Measurements from ENCODE around the gene RCN1.

DNA sequence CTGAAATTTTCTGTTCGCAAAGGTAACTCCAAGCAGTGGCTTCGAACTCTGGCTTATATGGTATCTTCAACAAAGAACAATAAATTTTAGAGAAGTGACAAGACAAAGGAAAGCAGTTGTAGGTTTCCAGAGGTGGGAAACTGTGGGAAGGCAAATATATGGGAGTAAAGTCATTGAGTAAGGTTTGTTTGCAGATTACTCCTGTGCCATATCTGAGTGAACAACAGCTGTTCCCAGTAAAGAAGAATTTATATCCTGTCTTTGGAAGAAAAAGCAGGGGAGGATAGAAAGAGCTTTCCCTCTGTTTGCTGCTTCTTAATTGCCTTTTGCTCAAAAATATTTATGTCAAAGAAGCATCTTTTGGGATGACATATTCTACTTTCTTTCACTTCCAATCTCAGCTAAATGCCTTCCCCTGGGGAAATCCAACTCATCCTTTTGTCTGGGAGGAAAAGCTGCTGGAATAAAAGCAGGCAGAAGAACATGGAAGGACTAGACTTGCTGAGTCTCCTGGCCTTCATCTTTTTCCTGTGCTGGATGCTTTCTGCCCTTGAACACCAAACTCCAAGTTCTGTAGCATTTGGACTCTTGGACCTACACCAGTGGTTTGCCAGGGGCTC is 10.4 kb upstream of the RCN1 start:
- TF ChIP-seq CTCF (conservative IDR thresholded peaks at IDR 0.05; ENCODE audit: low read depth in 2 of 2) (no peak), EZH2phosphoT487 (IDR thresholded peaks at IDR 0.05; ENCODE audit: unreplicated experiment) (no peak), ZNF331 (CRISPR knock-in tag; IDR thresholded peaks at IDR 0.05; ENCODE audit: low read depth) (no peak), STAT1 (IDR thresholded peaks at IDR 0.05; ENCODE audit: unreplicated experiment) (no peak), ZNF114 (CRISPR knock-in tag; IDR thresholded peaks at IDR 0.05) (no peak), POLR2AphosphoS5 (IDR thresholded peaks at IDR 0.05; ENCODE audit: low read depth) (no peak), EZH2 (IDR thresholded peaks at IDR 0.05; ENCODE audit: low read depth, unreplicated experiment) (no peak), JUNB (IDR thresholded peaks at IDR 0.05; ENCODE audit: unreplicated experiment) (no peak)
- TF ChIP-seq, protein P1, sequence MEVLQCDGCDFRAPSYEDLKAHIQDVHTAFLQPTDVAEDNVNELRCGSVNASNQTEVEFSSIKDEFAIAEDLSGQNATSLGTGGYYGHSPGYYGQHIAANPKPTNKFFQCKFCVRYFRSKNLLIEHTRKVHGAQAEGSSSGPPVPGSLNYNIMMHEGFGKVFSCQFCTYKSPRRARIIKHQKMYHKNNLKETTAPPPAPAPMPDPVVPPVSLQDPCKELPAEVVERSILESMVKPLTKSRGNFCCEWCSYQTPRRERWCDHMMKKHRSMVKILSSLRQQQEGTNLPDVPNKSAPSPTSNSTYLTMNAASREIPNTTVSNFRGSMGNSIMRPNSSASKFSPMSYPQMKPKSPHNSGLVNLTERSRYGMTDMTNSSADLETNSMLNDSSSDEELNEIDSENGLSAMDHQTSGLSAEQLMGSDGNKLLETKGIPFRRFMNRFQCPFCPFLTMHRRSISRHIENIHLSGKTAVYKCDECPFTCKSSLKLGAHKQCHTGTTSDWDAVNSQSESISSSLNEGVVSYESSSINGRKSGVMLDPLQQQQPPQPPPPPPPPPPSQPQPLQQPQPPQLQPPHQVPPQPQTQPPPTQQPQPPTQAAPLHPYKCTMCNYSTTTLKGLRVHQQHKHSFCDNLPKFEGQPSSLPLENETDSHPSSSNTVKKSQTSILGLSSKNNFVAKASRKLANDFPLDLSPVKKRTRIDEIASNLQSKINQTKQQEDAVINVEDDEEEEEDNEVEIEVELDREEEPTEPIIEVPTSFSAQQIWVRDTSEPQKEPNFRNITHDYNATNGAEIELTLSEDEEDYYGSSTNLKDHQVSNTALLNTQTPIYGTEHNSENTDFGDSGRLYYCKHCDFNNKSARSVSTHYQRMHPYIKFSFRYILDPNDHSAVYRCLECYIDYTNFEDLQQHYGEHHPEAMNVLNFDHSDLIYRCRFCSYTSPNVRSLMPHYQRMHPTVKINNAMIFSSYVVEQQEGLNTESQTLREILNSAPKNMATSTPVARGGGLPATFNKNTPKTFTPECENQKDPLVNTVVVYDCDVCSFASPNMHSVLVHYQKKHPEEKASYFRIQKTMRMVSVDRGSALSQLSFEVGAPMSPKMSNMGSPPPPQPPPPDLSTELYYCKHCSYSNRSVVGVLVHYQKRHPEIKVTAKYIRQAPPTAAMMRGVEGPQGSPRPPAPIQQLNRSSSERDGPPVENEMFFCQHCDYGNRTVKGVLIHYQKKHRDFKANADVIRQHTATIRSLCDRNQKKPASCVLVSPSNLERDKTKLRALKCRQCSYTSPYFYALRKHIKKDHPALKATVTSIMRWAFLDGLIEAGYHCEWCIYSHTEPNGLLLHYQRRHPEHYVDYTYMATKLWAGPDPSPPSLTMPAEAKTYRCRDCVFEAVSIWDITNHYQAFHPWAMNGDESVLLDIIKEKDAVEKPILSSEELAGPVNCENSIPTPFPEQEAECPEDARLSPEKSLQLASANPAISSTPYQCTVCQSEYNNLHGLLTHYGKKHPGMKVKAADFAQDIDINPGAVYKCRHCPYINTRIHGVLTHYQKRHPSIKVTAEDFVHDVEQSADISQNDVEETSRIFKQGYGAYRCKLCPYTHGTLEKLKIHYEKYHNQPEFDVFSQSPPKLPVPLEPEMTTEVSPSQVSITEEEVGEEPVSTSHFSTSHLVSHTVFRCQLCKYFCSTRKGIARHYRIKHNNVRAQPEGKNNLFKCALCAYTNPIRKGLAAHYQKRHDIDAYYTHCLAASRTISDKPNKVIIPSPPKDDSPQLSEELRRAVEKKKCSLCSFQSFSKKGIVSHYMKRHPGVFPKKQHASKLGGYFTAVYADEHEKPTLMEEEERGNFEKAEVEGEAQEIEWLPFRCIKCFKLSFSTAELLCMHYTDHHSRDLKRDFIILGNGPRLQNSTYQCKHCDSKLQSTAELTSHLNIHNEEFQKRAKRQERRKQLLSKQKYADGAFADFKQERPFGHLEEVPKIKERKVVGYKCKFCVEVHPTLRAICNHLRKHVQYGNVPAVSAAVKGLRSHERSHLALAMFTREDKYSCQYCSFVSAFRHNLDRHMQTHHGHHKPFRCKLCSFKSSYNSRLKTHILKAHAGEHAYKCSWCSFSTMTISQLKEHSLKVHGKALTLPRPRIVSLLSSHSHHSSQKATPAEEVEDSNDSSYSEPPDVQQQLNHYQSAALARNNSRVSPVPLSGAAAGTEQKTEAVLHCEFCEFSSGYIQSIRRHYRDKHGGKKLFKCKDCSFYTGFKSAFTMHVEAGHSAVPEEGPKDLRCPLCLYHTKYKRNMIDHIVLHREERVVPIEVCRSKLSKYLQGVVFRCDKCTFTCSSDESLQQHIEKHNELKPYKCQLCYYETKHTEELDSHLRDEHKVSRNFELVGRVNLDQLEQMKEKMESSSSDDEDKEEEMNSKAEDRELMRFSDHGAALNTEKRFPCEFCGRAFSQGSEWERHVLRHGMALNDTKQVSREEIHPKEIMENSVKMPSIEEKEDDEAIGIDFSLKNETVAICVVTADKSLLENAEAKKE (CRISPR knock-in tag; IDR thresholded peaks at IDR 0.05) = no peak
- TF ChIP-seq, protein P2, sequence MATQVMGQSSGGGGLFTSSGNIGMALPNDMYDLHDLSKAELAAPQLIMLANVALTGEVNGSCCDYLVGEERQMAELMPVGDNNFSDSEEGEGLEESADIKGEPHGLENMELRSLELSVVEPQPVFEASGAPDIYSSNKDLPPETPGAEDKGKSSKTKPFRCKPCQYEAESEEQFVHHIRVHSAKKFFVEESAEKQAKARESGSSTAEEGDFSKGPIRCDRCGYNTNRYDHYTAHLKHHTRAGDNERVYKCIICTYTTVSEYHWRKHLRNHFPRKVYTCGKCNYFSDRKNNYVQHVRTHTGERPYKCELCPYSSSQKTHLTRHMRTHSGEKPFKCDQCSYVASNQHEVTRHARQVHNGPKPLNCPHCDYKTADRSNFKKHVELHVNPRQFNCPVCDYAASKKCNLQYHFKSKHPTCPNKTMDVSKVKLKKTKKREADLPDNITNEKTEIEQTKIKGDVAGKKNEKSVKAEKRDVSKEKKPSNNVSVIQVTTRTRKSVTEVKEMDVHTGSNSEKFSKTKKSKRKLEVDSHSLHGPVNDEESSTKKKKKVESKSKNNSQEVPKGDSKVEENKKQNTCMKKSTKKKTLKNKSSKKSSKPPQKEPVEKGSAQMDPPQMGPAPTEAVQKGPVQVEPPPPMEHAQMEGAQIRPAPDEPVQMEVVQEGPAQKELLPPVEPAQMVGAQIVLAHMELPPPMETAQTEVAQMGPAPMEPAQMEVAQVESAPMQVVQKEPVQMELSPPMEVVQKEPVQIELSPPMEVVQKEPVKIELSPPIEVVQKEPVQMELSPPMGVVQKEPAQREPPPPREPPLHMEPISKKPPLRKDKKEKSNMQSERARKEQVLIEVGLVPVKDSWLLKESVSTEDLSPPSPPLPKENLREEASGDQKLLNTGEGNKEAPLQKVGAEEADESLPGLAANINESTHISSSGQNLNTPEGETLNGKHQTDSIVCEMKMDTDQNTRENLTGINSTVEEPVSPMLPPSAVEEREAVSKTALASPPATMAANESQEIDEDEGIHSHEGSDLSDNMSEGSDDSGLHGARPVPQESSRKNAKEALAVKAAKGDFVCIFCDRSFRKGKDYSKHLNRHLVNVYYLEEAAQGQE (IDR thresholded peaks at IDR 0.05; ENCODE audit: unreplicated experiment) = no peak
